MCF 10A (cell line): ENCODE results near the gene TGFBR3. TPM values are rescaled to one million over a fixed set of nuclear protein-coding genes. Genes with fewer than 3 reads are reported as not detected.

Experiments
- BruUV-seq: library from RNA; stranded (reverse); fragments of 400-500 nt; replicated peaks from 2 replicates; lab custom pipeline; 2021; lab: Mats Ljungman, UMichigan
- CTCF ChIA-PET: fragments of 300-600 bp; sonication (Branson Sonifier 250); formaldehyde crosslinking; extraction: SDS; loops from one replicate; lab custom pipeline; 2021; ENCODE audit warnings: antibody characterized with exemption, inconsistent platforms; lab: Yijun Ruan, JAX
- POLR2A ChIA-PET: fragments of 300-600, 350-650 bp; sonication (Branson Sonifier 250); formaldehyde crosslinking; extraction: SDS; loops from one replicate; lab custom pipeline; 2020; ENCODE audit warnings: antibody characterized with exemption, inconsistent platforms; lab: Yijun Ruan, JAX
- DNase-seq: peaks from one replicate; pipeline ENCODE4 v3.0.0-alpha.2; 2018; ENCODE audit not compliant: unreplicated experiment
- H3K27ac Mint-ChIP-seq: one replicate; pipeline ENCODE4 v1.8.0; 2022; ENCODE audit warnings: mild to moderate bottlenecking, low read depth, mixed read lengths; ENCODE audit not compliant: unreplicated experiment
- H3K27me3 Mint-ChIP-seq: one replicate; pipeline ENCODE4 v1.8.0; 2022; ENCODE audit warnings: mixed read lengths; ENCODE audit not compliant: insufficient read depth, unreplicated experiment
- H3K36me3 Mint-ChIP-seq: one replicate; pipeline ENCODE4 v1.8.0; 2022; ENCODE audit warnings: mild to moderate bottlenecking, moderate library complexity, mixed read lengths; ENCODE audit not compliant: insufficient read depth, unreplicated experiment
- H3K4me1 Mint-ChIP-seq: one replicate; pipeline ENCODE4 v1.8.0; 2022; ENCODE audit warnings: mixed read lengths; ENCODE audit not compliant: insufficient read depth, unreplicated experiment
- H3K4me3 Mint-ChIP-seq: one replicate; pipeline ENCODE4 v1.8.0; 2022; ENCODE audit warnings: mild to moderate bottlenecking, moderate library complexity, mixed read lengths; ENCODE audit not compliant: unreplicated experiment
- H3K9me3 Mint-ChIP-seq: one replicate; pipeline ENCODE4 v1.8.0; 2022; ENCODE audit warnings: mixed read lengths; ENCODE audit not compliant: unreplicated experiment
- intact Hi-C: fragments of 100-400 bp; cut with micrococcal nuclease; formaldehyde crosslinking; loops from 2 replicates; pipeline ENCODE4 v1.14.1; 2022
- total RNA-seq: library from RNA; stranded (reverse); gene quantifications from 2 replicates; pipeline ENCODE4 v1.2.3, GENCODE V29; 2022
- TF ChIP-seq, protein P1 (sequence below): fragments of 200-600 bp; IDR thresholded peaks from one replicate; pipeline ENCODE4 v1.8.0; 2022; ENCODE audit warnings: antibody characterized with exemption, mild to moderate bottlenecking; ENCODE audit not compliant: unreplicated experiment

Gene TGFBR3
- total RNA-seq, 1 experiment from 2014 or later: 12.0 TPM

DNA sequence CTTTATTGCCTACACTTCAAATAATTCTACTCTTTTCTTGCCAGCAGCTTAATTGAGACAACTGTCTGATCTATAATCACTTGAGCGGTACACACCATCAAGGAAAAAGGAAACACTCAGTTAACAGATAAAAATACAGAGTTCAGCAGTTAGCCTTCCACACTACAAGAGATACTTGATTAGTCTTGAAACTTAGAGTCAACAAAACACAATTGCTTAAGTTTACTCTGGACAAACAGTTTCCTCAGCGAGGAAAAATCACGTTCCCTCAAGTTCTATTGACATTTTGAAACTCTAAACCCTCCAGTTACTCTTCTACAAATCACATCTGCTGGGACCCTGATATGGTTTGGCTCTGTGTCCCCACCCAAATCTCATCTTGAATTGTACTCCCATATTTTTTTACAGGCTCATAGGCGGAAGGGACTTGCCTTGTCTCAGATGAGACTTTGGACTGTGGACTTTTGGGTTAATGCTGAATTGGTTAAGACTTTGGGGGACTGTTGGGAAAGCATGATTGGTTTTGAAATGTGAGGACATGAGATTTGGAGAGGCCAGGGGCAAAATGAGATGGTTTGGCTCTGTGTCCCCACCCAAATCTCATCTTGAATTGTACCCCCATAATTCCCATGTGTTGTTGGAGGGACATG is 244.9 kb downstream of the TGFBR3 start:
- intact Hi-C loops: no loop called here

DNA sequence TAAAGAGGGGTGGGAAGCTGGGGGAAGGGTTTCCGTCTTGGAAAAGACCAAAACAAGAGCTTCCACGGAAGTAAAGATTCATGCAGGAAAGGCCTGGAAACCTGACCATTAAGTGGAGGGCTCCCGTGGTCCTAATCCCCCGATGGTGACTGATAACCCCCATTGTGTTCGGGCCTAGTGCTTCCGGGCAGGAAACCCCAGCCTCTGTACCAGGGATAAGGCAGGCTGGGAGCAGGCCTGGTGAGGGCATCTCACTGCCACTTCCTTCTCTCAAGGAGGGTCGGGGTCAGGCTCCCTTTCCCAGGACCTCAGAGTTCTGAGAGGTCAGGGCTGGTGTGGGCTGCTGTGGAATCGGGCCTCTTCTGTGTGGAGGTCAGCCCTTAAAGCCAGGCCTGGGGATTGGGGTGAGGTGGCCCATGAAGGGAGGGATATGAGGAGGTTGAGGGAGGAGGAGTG is 248.4 kb downstream of the TGFBR3 start:
- BruUV-seq: no TSS peak
- Mint-ChIP-seq H3K4me3 (no peak overlapping the region), H3K4me1 (no peaks in the 10 kb centered on the region), H3K9me3 (no peaks in the 10 kb centered on the region), H3K27ac (no peak overlapping the region), H3K36me3 (peaks cover 6% of the 10 kb centered on the region), H3K27me3 (no peaks in the 10 kb centered on the region)
- ChIA-PET POLR2A (no interaction called here), CTCF (interaction anchor here (0.5 kb wide), 1 partner anchor 248 kb away, joined by 3 read pairs; no protein-coding TSS in a partner anchor)
- intact Hi-C loops: no loop called here
- TF ChIP-seq, protein P1, sequence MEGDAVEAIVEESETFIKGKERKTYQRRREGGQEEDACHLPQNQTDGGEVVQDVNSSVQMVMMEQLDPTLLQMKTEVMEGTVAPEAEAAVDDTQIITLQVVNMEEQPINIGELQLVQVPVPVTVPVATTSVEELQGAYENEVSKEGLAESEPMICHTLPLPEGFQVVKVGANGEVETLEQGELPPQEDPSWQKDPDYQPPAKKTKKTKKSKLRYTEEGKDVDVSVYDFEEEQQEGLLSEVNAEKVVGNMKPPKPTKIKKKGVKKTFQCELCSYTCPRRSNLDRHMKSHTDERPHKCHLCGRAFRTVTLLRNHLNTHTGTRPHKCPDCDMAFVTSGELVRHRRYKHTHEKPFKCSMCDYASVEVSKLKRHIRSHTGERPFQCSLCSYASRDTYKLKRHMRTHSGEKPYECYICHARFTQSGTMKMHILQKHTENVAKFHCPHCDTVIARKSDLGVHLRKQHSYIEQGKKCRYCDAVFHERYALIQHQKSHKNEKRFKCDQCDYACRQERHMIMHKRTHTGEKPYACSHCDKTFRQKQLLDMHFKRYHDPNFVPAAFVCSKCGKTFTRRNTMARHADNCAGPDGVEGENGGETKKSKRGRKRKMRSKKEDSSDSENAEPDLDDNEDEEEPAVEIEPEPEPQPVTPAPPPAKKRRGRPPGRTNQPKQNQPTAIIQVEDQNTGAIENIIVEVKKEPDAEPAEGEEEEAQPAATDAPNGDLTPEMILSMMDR: no peak
- no peak for DNase-seq

More for the DNA sequence above, 244.9 kb downstream of the TGFBR3 start:
- Mint-ChIP-seq H3K4me1 (no peaks in the 10 kb centered on the region), H3K27me3 (no peaks in the 10 kb centered on the region), H3K9me3 (no peaks in the 10 kb centered on the region), H3K27ac (no peak overlapping the region), H3K36me3 (peaks cover 6% of the 10 kb centered on the region), H3K4me3 (no peak overlapping the region)
- TF ChIP-seq, protein P1: no peak
- BruUV-seq: no TSS peak
- ChIA-PET POLR2A (interaction anchor here (1.3 kb wide), 1 partner anchor 33 kb away, joined by 5 read pairs; no protein-coding TSS in a partner anchor), CTCF (interaction anchor here (1.2 kb wide), 1 partner anchor 19 kb away, joined by 3 read pairs; no protein-coding TSS in a partner anchor)
- no peak for DNase-seq

DNA sequence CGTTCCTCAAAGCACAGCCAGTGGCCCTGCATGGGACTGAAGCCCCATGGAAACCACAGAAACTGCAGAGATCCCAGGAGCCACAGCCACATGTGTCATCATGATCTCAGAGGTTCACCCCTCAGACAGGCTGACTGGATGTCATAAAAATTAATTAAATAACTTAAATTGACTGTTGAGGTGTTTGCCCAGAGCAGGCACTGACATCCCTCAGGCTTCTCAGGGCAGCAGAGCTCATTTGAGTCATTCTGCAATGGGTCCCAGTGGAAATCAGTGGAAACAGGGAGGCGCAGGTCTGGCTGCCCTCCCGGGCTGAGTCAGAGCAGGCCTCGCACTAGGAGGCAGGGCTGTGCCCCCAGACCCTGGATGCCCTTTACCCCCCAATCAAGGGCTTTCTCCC is 250.2 kb downstream of the TGFBR3 start:
- Mint-ChIP-seq H3K36me3 (no peaks in the 10 kb centered on the region), H3K27ac (no peak overlapping the region), H3K9me3 (no peaks in the 10 kb centered on the region), H3K4me1 (no peaks in the 10 kb centered on the region), H3K27me3 (no peaks in the 10 kb centered on the region), H3K4me3 (no peak overlapping the region)
- BruUV-seq: no TSS peak
- CTCF ChIA-PET: interaction anchor here (0.6 to 1.0 kb wide), 2 partner anchors 85 to 106 kb away, joined by 3 read pairs; no protein-coding TSS in a partner anchor
- intact Hi-C loops: no loop called here
- TF ChIP-seq, protein P1: no peak
- POLR2A ChIA-PET: no interaction called here
- no peak for DNase-seq

DNA sequence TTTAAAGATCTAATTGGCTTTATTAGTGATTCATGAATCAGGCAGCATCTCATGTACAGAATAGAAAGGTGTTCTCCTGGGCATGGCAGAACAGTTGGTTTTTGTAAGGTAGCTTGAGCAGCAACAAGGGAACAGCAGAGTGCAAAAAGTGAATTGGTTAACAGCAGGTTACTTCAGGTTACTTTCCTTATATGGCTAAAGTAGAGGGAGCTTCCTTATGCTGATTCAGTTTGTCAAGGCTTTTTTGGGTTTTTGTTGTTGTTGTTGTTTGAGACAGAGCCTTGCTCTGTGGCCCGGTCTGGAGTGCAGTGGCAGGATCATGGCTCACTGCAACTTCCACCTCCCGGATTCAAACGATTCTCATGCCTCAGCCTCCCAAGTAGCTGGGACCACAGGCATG is 252.5 kb downstream of the TGFBR3 start:
- ChIA-PET POLR2A (interaction anchor here (0.7 to 1.1 kb wide), 5 partner anchors 17 to 127 kb away, joined by 3 to 6 read pairs (median 3); no protein-coding TSS in a partner anchor), CTCF (interaction anchor here (0.6 kb wide), 1 partner anchor 119 kb away, joined by 3 read pairs; no protein-coding TSS in a partner anchor)
- intact Hi-C loops: no loop called here
- no peaks in the 10 kb centered on the region for H3K4me1 Mint-ChIP-seq
- no peaks in the 10 kb centered on the region for H3K9me3 Mint-ChIP-seq
- H3K36me3 Mint-ChIP-seq: no peaks in the 10 kb centered on the region
- TF ChIP-seq, protein P1: no peak
- DNase-seq: no peak
- BruUV-seq: no TSS peak
- no peaks in the 10 kb centered on the region for H3K27me3 Mint-ChIP-seq
- no peak overlapping the region for H3K27ac Mint-ChIP-seq
- H3K4me3 Mint-ChIP-seq: no peak overlapping the region
